SK-N-MC (cell line): Measurements from ENCODE around the gene C6orf120.

Experiments
- DNase-seq: peaks from one replicate; pipeline ENCODE4 v3.0.0-alpha.2; 2011; ENCODE audit warnings: low read depth, low spot score
- H3K27ac ChIP-seq: fragments of 200-600 bp; sonication (generic); 2 replicates; pipeline ENCODE4 v1.5.1; 2016; ENCODE audit warnings: mixed run types
- H3K36me3 ChIP-seq: fragments of 200-600 bp; sonication (generic); 2 replicates; pipeline ENCODE4 v1.6.1; 2017; ENCODE audit warnings: antibody characterized with exemption, low read length, mixed read lengths; ENCODE audit not compliant: insufficient read depth
- H3K4me3 ChIP-seq: fragments of 200-600 bp; sonication (generic); 2 replicates; pipeline ENCODE4 v1.5.1; 2016
- H3K9ac ChIP-seq: fragments of 200-600 bp; sonication (generic); 2 replicates; pipeline ENCODE4 v1.8.0; 2017; ENCODE audit warnings: mixed run types, mixed read lengths; ENCODE audit not compliant: insufficient read length
- H3K9me3 ChIP-seq: fragments of 200-600 bp; sonication (generic); 2 replicates; pipeline ENCODE4 v1.6.1; 2017; ENCODE audit warnings: low read depth, mild to moderate bottlenecking, antibody characterized with exemption, low read length, moderate library complexity, mixed read lengths
- EZH2 ChIP-seq: fragments of 200-600 bp; sonication (generic); IDR thresholded peaks from one replicate; pipeline ENCODE4 v1.6.1; 2017; ENCODE audit warnings: antibody characterized with exemption
- FOXP2 ChIP-seq: optimal IDR thresholded peaks from 2 replicates; pipeline ENCODE3; 2011; ENCODE audit warnings: mild to moderate bottlenecking, moderate library complexity; ENCODE audit not compliant: insufficient read depth; ENCODE audit errors: extremely low read length, control extremely low read depth
- POLR2AphosphoS5 ChIP-seq: IDR thresholded peaks from 2 replicates; pipeline ENCODE4 v1.6.1; 2012; ENCODE audit warnings: mild to moderate bottlenecking, low read depth, low read length, borderline replicate concordance

The C6orf120 gene

GRCh38 chr6:169701954-169702839 lies at the start of gene C6orf120, which contains the start of gene WDR27:
Gene C6orf120, plus strand, starts transcription at chr6:169702126. Its CDS starts 334 bp downstream, at chr6:169702460.
Gene WDR27, minus strand, starts transcription at chr6:169702029. Its CDS starts 13,024 bp downstream, at chr6:169689005.
- TF ChIP-seq FOXP2 (peak; percentile 25), POLR2AphosphoS5 (peak; percentile 99), EZH2 (no peak)
- Histone ChIP-seq H3K27ac (peak within 1 kb of the TSS; percentile 66), H3K9me3 (no peaks in the 10 kb centered on the region), H3K4me3 (peak within 1 kb of the TSS; percentile 95), H3K9ac (peak within 1 kb of the TSS; percentile 95), H3K36me3 (peaks cover 24% of the 10 kb centered on the region)
- peak; percentile 35 for DNase-seq

- Histone ChIP-seq H3K9ac (no peak overlapping the region), H3K27ac (no peak overlapping the region), H3K36me3 (peaks cover under 1% of the 10 kb centered on the region; the same call in 1 of the 2 replicates), H3K4me3 (no peak overlapping the region), H3K9me3 (no peaks in the 10 kb centered on the region)
- no peak for DNase-seq
- TF ChIP-seq EZH2 (no peak), FOXP2 (no peak)
Observed at GRCh38 chr6:169652896-169653295, 49.0 kb upstream of the C6orf120 start.

GRCh38 chr6:169653691-169654090 lies 48.2 kb upstream of the C6orf120 start:
- DNase-seq, result no peak

GRCh38 chr6:169654598-169655391 lies 47.1 kb upstream of the C6orf120 start:
- no peak for DNase-seq
- Histone ChIP-seq H3K27ac (no peak overlapping the region), H3K9ac (peak overlapping the region; percentile 55), H3K9me3 (no peaks in the 10 kb centered on the region), H3K36me3 (peaks cover 4% of the 10 kb centered on the region; the same call in 1 of the 2 replicates), H3K4me3 (peak overlapping the region; percentile 68)
- no peak for TF ChIP-seq POLR2AphosphoS5
- no peak for TF ChIP-seq EZH2
- TF ChIP-seq FOXP2, result no peak

More at GRCh38 chr6:169653691-169654090, 48.2 kb upstream of the C6orf120 start:
- Histone ChIP-seq H3K9me3 (no peaks in the 10 kb centered on the region), H3K4me3 (no peak overlapping the region), H3K9ac (no peak overlapping the region), H3K27ac (no peak overlapping the region), H3K36me3 (peaks cover 4% of the 10 kb centered on the region; the same call in 1 of the 2 replicates)
- no peak for TF ChIP-seq FOXP2
- TF ChIP-seq POLR2AphosphoS5, result no peak
- no peak for TF ChIP-seq EZH2

- H3K27ac ChIP-seq, result no peak overlapping the region
- H3K4me3 ChIP-seq, result no peak overlapping the region
- no peak for DNase-seq
- H3K9ac ChIP-seq, result no peak overlapping the region
- no peak for TF ChIP-seq EZH2
- TF ChIP-seq FOXP2, result no peak
- no peak for TF ChIP-seq POLR2AphosphoS5
- no peaks in the 10 kb centered on the region for H3K9me3 ChIP-seq
- H3K36me3 ChIP-seq, result peaks cover 4% of the 10 kb centered on the region; the same call in 1 of the 2 replicates
Observed at GRCh38 chr6:169656546-169657283, 45.2 kb upstream of the C6orf120 start.

- no peak overlapping the region for H3K9ac ChIP-seq
- no peaks in the 10 kb centered on the region for H3K9me3 ChIP-seq
- no peak for DNase-seq
- H3K27ac ChIP-seq, result no peak overlapping the region
- peaks cover 4% of the 10 kb centered on the region; the same call in 1 of the 2 replicates for H3K36me3 ChIP-seq
- no peak overlapping the region for H3K4me3 ChIP-seq
- TF ChIP-seq EZH2, result no peak
- no peak for TF ChIP-seq POLR2AphosphoS5
- TF ChIP-seq FOXP2, result no peak
Observed at GRCh38 chr6:169657284-169657610, 44.7 kb upstream of the C6orf120 start.

- Histone ChIP-seq H3K27ac (no peak overlapping the region), H3K9me3 (no peaks in the 10 kb centered on the region), H3K9ac (no peak overlapping the region), H3K4me3 (no peak overlapping the region), H3K36me3 (peaks cover 13% of the 10 kb centered on the region; the same call in 1 of the 2 replicates)
- no peak for DNase-seq
- TF ChIP-seq FOXP2, result no peak
- no peak for TF ChIP-seq POLR2AphosphoS5
- TF ChIP-seq EZH2, result no peak
Observed at GRCh38 chr6:169659820-169660610, 41.9 kb upstream of the C6orf120 start.
